A549 treated with DMSO at 1 μM for 4 hours (cell line): ENCODE data around the gene SLC2A2. TPM values are rescaled to one million over a fixed set of nuclear protein-coding genes. Genes with fewer than 3 reads are reported as not detected.

Experiments used
- total RNA-seq: library from RNA; stranded (reverse); fragments of 200-300 nt; extraction: Qiagen RNA extraction; gene quantifications from 5 replicates; pipeline ENCODE4 v1.2.3, GENCODE V29; 2022; ENCODE audit warnings: low read depth

Gene SLC2A2
- total RNA-seq = not detected in 5 replicates

DNA sequence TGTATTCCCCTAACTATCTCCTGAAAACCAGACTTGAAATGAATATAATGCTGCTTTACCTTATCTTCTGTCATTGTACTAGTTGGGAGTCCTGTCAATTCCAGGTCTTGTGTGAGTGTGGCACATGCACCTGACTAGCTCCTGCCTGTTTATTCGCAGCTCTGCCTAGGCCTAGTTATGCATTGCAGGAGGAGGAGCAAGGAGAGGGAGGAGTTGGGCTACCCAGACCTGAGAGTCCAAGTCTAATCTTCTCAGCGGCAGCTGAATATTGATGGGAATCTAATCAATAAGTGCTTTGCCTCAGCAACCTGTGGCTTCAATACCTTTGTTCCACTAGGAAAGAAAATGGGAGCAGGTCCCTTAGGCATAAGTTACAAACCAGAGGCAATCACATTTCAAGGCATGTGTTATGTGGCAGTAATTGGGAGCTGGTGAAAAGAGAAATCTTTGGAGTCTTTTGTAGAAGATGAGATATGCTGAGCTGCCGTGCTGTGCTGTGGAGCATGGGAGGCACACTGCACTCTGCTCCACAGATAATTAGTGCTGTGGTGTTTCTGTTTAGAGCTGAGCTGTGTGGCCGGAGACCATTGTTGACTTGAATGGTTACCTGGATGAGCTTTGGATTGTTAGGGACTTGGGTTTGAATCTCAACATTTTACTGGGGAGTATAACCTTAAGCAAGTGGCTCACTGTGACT, at the start of gene SLC2A2:
Gene SLC2A2, minus strand, starts transcription at position 124 of the 697 bp plus-strand sequence. Its CDS starts 50 bp downstream, at position 74.

Other genes starting within 250 kb of the SLC2A2 start
- gene RPL22L1, start 156.5 kb downstream of the SLC2A2 start, total RNA-seq = 220 to 301 TPM (median 266 TPM) in 5 replicates
- gene EIF5A2, start 118.1 kb downstream of the SLC2A2 start, total RNA-seq = 12.9 to 16.3 TPM (median 15.5 TPM) in 5 replicates